Esophagus squamous epithelium (tissue), 5 donors: Measurements from ENCODE around the gene UNC5B. TPM values are rescaled to one million over a fixed set of nuclear protein-coding genes. Genes with fewer than 3 reads are reported as not detected.

ENCODE experiments used
- DNase-seq: peaks from one replicate; lab custom pipeline; 2025; lab: John Stamatoyannopoulos, UW
- H3K27ac ChIP-seq, 4 donors: fragments of 200-600 bp; sonication (generic); one replicate each; pipeline ENCODE4 v1.5.1; 2016 to 2019; ENCODE audit warnings: mild to moderate bottlenecking in 1 of 4
- H3K27me3 ChIP-seq, 4 donors: fragments of 200-600 bp; sonication (generic); 1 replicate in 3 of 4; 2 replicates in 1 of 4; pipeline versions ENCODE4 v1.5.1 to v1.6.0; 2017 to 2021; ENCODE audit warnings: antibody characterized with exemption in 1 of 4
- H3K36me3 ChIP-seq, 3 donors: fragments of 200-600 bp; sonication (generic); one replicate each; pipeline ENCODE4 v1.5.1; 2016 to 2019
- H3K4me1 ChIP-seq, 3 donors: fragments of 200-600 bp; sonication (generic); one replicate each; pipeline ENCODE4 v1.5.1; 2017 to 2019
- H3K4me3 ChIP-seq, 4 donors: fragments of 200-600 bp; sonication (generic); 1 replicate in 3 of 4; 2 replicates in 1 of 4; pipeline ENCODE4 v1.5.1; 2016 to 2019; ENCODE audit warnings: mild to moderate bottlenecking in 2 of 4, moderate library complexity in 1 of 4
- H3K9me3 ChIP-seq, 3 donors: fragments of 200-600 bp; sonication (generic); one replicate each; pipeline ENCODE4 v1.5.1; 2016 to 2019
- CTCF ChIP-seq, 6 experiments: fragments of 450-650 bp in 4 of 6; fragments of 200-600 bp in 2 of 6; sonication (generic) in 2 of 6; IDR thresholded peaks; one replicate each; pipeline ENCODE4 v1.5.1; 2016 to 2019; ENCODE audit warnings: antibody characterized with exemption in 6 of 6, mild to moderate bottlenecking in 4 of 6, moderate library complexity in 4 of 6
- POLR2A ChIP-seq, 4 donors: fragments of 450-650 bp; IDR thresholded peaks; one replicate each; pipeline ENCODE4 v1.6.1; 2017; ENCODE audit warnings: antibody characterized with exemption in 4 of 4, mild to moderate bottlenecking in 4 of 4, moderate library complexity in 3 of 4
- WGBS, 2 donors: methylation state at CpG; one replicate each; pipeline ENCODE4 v1.1.5; 2018; 5-methylcytosine and 5-hydroxymethylcytosine counted together
- intact Hi-C: fragments of 100-400 bp; cut with DNase I; formaldehyde crosslinking; loops from one replicate; pipeline ENCODE4 v1.15.0; 2022
- total RNA-seq, 4 donors: library from RNA; depleted of rRNA; stranded (reverse); fragments of >200 nt; gene quantifications; one replicate each; pipeline ENCODE4 v1.1.0, GENCODE V29; 2016
- donor health status: DM: yes; HTN: yes; CAD: no.

The UNC5B gene
- total RNA-seq, 4 donors from 2014 or later: 18.9 to 48.1 (median 28.4) TPM

DNA sequence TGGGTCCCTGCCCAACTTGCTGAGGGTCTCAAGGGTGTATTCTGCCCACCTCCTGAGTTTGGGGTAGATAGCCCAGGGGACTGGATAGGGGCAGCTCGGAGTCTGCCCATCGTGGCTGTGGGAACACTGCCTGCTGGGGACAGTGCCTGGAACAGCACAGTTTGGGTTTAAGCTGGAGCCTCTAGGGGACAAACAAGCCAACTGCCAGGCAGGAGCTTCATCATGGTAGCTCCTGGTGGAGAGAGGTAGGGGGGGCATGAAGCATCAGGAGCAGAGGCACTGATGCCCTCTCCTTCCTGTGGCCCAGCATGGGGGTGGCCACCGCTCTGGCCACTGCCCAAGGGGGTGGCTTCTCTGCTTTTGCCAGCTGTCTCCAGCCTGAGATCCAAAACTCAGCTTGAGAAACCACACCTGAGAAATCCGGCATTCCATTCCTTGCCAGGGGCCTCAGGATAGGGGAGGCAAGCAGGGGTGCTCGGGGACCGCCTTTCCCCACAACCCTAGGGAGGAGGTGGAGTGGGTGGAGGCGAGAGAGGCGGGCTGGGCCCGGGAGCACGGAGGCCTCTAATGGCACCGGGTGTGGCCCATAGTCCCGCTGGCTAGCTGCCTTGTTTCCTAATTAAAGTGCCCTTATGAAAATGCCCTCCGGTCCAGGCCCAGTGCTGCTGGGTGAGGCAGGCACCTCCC, 47.6 kb downstream of the UNC5B start:
- Histone ChIP-seq H3K27me3 (no peaks in the 10 kb centered on the region), H3K4me1 (peaks cover 40 to 93% (median 55%) of the 10 kb centered on the region in 3 donors), H3K36me3 (no peaks in the 10 kb centered on the region), H3K4me3 (no peak overlapping the region), H3K9me3 (no peaks in the 10 kb centered on the region), H3K27ac (peak overlapping the region; percentile 34 to 81 (median 68))
- TF ChIP-seq CTCF (IDR thresholded peaks at IDR 0.05): no peak
- TF ChIP-seq POLR2A (IDR thresholded peaks at IDR 0.05): no peak
- 24 to 29% methylated on average over 4 to 8 of the region's 13 CpGs for WGBS, 2 donors
- DNase-seq: no peak
- intact Hi-C loops: no loop called here

GRCh38 chr10:71260622-71261325, 48.4 kb downstream of the UNC5B start:
- no peak for TF ChIP-seq CTCF (IDR thresholded peaks at IDR 0.05)
- intact Hi-C loops: no loop called here
- H3K36me3 ChIP-seq: no peaks in the 10 kb centered on the region
- H3K4me3 ChIP-seq: no peak overlapping the region
- 60 to 73% methylated on average over 3 to 7 of the region's 13 CpGs for WGBS, 2 donors
- DNase-seq: no peak
- peaks cover 32 to 93% (median 48%) of the 10 kb centered on the region in 3 donors for H3K4me1 ChIP-seq
- no peaks in the 10 kb centered on the region for H3K27me3 ChIP-seq
- peak overlapping the region; percentile 34 to 81 (median 68) for H3K27ac ChIP-seq
- H3K9me3 ChIP-seq: no peaks in the 10 kb centered on the region

DNA sequence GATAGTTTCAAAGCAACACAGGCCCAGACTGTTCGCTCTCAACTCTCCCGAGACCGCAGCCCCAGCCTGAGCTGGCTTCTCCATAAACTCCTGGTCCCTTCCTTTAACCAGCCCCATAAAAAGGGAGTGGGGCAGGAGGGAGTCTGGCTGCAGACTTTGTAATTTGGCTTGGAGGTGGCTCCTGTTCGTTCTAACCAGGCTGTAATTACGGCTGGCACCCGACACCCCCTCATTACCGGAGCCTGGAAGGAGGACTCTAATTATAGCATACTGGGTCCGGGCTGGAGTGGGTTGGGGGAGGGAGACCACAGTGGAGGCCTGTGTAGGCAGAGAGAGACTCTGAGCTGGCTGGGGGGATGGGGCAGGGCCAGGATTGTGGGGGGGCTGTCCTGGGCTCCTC, 49.7 kb downstream of the UNC5B start:
- TF ChIP-seq POLR2A (IDR thresholded peaks at IDR 0.05): no peak
- Histone ChIP-seq H3K27me3 (no peaks in the 10 kb centered on the region), H3K9me3 (no peaks in the 10 kb centered on the region), H3K36me3 (no peaks in the 10 kb centered on the region), H3K4me3 (no peak overlapping the region), H3K27ac (no peak overlapping the region), H3K4me1 (peaks cover 22 to 92% (median 42%) of the 10 kb centered on the region in 3 donors)
- 53 to 97% methylated on average over 3 to 8 of the region's 8 CpGs for WGBS, 2 donors
- intact Hi-C loops: no loop called here
- no peak for DNase-seq

GRCh38 chr10:71262817-71263216, 50.4 kb downstream of the UNC5B start:
- intact Hi-C loops: no loop called here
- WGBS, 2 donors: 62 to 78% methylated on average over 5 of the region's 5 CpGs
- no peak for TF ChIP-seq CTCF (IDR thresholded peaks at IDR 0.05)
- no peak for TF ChIP-seq POLR2A (IDR thresholded peaks at IDR 0.05)
- Histone ChIP-seq H3K36me3 (no peaks in the 10 kb centered on the region), H3K4me3 (no peak overlapping the region), H3K27me3 (no peaks in the 10 kb centered on the region), H3K4me1 (peaks cover 22 to 85% (median 42%) of the 10 kb centered on the region in 3 donors), H3K9me3 (no peaks in the 10 kb centered on the region), H3K27ac (no peak overlapping the region)
- no peak for DNase-seq

DNA sequence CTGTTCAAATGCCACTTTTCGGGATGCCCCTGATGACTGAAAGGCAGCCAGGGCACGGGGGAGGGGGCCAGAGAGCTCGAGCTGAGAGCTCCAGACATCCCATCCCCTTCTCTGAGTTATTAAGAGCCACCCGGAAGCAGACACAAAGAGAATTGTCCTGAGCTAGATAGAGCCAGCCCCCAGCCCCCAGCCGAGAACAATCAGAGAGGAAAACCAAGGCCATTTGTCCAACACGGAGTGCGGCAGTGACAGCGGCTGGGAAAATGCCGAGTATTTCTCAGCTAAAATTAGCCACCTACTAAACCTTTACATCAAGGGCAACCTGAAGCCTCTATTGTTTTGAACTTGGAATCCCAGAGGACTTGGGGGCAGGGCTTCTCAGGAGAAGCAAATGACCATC, 51.0 kb downstream of the UNC5B start:
- peak overlapping the region in 2 of 4 donors; percentile 11 to 21 for H3K27ac ChIP-seq

More for the DNA sequence above, 51.0 kb downstream of the UNC5B start:
- no peak for DNase-seq
- 66 to 80% methylated on average over 6 to 8 of the region's 9 CpGs for WGBS, 2 donors
- no peaks in the 10 kb centered on the region for H3K9me3 ChIP-seq
- H3K36me3 ChIP-seq: no peaks in the 10 kb centered on the region
- intact Hi-C loops: no loop called here
- no peak overlapping the region for H3K4me3 ChIP-seq
- no peaks in the 10 kb centered on the region for H3K27me3 ChIP-seq
- no peak for TF ChIP-seq POLR2A (IDR thresholded peaks at IDR 0.05)
- TF ChIP-seq CTCF (IDR thresholded peaks at IDR 0.05): no peak
- H3K4me1 ChIP-seq: peaks cover 22 to 85% (median 42%) of the 10 kb centered on the region in 3 donors
